Measurements from ENCODE around the gene MSLN. TPM values are rescaled to one million over a fixed set of nuclear protein-coding genes. Genes with fewer than 3 reads are reported as not detected.

Gene MSLN
- total RNA-seq, 1 experiment from 2014 or later = not detected

- no peak overlapping the region for H2AFZ ChIP-seq (ENCODE audit: low read length)
- no peaks in the 10 kb centered on the region for H3K9me2 ChIP-seq (replicated peaks; ENCODE audit: insufficient read depth, low read length)
- no peak overlapping the region for H3K9ac ChIP-seq (ENCODE audit: low read length)
Observed at GRCh38 chr16:782766-783403, 22.4 kb downstream of the MSLN start.

GRCh38 chr16:783404-784161 is 23.0 kb downstream of the MSLN start:
- H3K79me2 ChIP-seq (ENCODE audit: low read length) = peaks cover 13% of the 10 kb centered on the region
- H3K4me3 ChIP-seq (ENCODE audit: low read length) = no peak overlapping the region
- H3K27me3 ChIP-seq (ENCODE audit: low read length) = no peaks in the 10 kb centered on the region
- H3K36me3 ChIP-seq (ENCODE audit: insufficient read depth, low read length) = peaks cover 5% of the 10 kb centered on the region; the same call in 1 of the 2 replicates
- H3K27ac ChIP-seq (ENCODE audit: low read length) = no peak overlapping the region
- peaks cover 31% of the 10 kb centered on the region; the same call in 1 of the 2 replicates for H4K20me1 ChIP-seq (ENCODE audit: insufficient read depth, low read depth, low read length)
- H3K9me3 ChIP-seq (ENCODE audit: low read length) = no peaks in the 10 kb centered on the region
- DNase-seq = peak; percentile 59
- no peak overlapping the region for H2AFZ ChIP-seq (ENCODE audit: low read length)
- H3K4me1 ChIP-seq (ENCODE audit: low read length) = peaks cover 30% of the 10 kb centered on the region
- H3K4me2 ChIP-seq (ENCODE audit: low read depth, low read length, poor library complexity, severe bottlenecking) = peak overlapping the region; percentile 6
- no peaks in the 10 kb centered on the region for H3K9me2 ChIP-seq (replicated peaks; ENCODE audit: insufficient read depth, low read length)
- H3K9ac ChIP-seq (ENCODE audit: low read length) = no peak overlapping the region

More at GRCh38 chr16:782766-783403, 22.4 kb downstream of the MSLN start:
- H3K4me1 ChIP-seq (ENCODE audit: low read length) = peaks cover 30% of the 10 kb centered on the region
- H3K36me3 ChIP-seq (ENCODE audit: insufficient read depth, low read length) = peaks cover 5% of the 10 kb centered on the region; the same call in 1 of the 2 replicates
- no peak overlapping the region for H3K4me3 ChIP-seq (ENCODE audit: low read length)
- peak; percentile 69 for DNase-seq
- peaks cover 11% of the 10 kb centered on the region for H3K79me2 ChIP-seq (ENCODE audit: low read length)
- H3K9me3 ChIP-seq (ENCODE audit: low read length) = no peaks in the 10 kb centered on the region
- H3K27ac ChIP-seq (ENCODE audit: low read length) = no peak overlapping the region
- H3K27me3 ChIP-seq (ENCODE audit: low read length) = no peaks in the 10 kb centered on the region
- H3K4me2 ChIP-seq (ENCODE audit: low read depth, low read length, poor library complexity, severe bottlenecking) = peak overlapping the region; percentile 6
- peaks cover 30% of the 10 kb centered on the region; the same call in 1 of the 2 replicates for H4K20me1 ChIP-seq (ENCODE audit: insufficient read depth, low read depth, low read length)

- Histone ChIP-seq H2AFZ (ENCODE audit: low read length) (no peak overlapping the region), H3K36me3 (ENCODE audit: insufficient read depth, low read length) (peaks cover 5% of the 10 kb centered on the region; the same call in 1 of the 2 replicates), H3K79me2 (ENCODE audit: low read length) (peaks cover 21% of the 10 kb centered on the region), H4K20me1 (ENCODE audit: insufficient read depth, low read depth, low read length) (peaks cover 32% of the 10 kb centered on the region; the same call in 1 of the 2 replicates), H3K4me2 (ENCODE audit: low read depth, low read length, poor library complexity, severe bottlenecking) (no peak overlapping the region), H3K9ac (ENCODE audit: low read length) (no peak overlapping the region), H3K27ac (ENCODE audit: low read length) (no peak overlapping the region), H3K27me3 (ENCODE audit: low read length) (no peaks in the 10 kb centered on the region), H3K4me3 (ENCODE audit: low read length) (no peak overlapping the region), H3K4me1 (ENCODE audit: low read length) (peaks cover 34% of the 10 kb centered on the region), H3K9me2 (replicated peaks; ENCODE audit: insufficient read depth, low read length) (no peaks in the 10 kb centered on the region), H3K9me3 (ENCODE audit: low read length) (no peaks in the 10 kb centered on the region)
- DNase-seq = no peak
Observed at GRCh38 chr16:784431-784830, 23.9 kb downstream of the MSLN start.

GRCh38 chr16:785563-786535 is 25.3 kb downstream of the MSLN start:
- Histone ChIP-seq H4K20me1 (ENCODE audit: insufficient read depth, low read depth, low read length) (peaks cover 38% of the 10 kb centered on the region; the same call in 1 of the 2 replicates), H3K9me3 (ENCODE audit: low read length) (no peaks in the 10 kb centered on the region), H3K27me3 (ENCODE audit: low read length) (no peaks in the 10 kb centered on the region), H3K4me2 (ENCODE audit: low read depth, low read length, poor library complexity, severe bottlenecking) (no peak overlapping the region), H3K4me1 (ENCODE audit: low read length) (peaks cover 41% of the 10 kb centered on the region), H3K36me3 (ENCODE audit: insufficient read depth, low read length) (peaks cover 5% of the 10 kb centered on the region), H3K9ac (ENCODE audit: low read length) (no peak overlapping the region), H2AFZ (ENCODE audit: low read length) (no peak overlapping the region), H3K27ac (ENCODE audit: low read length) (no peak overlapping the region), H3K79me2 (ENCODE audit: low read length) (peaks cover 28% of the 10 kb centered on the region), H3K4me3 (ENCODE audit: low read length) (no peak overlapping the region), H3K9me2 (replicated peaks; ENCODE audit: insufficient read depth, low read length) (no peaks in the 10 kb centered on the region)
- peak; percentile 89 for DNase-seq

- Histone ChIP-seq H3K27ac (ENCODE audit: low read length) (peak overlapping the region; percentile 16; the same call in 1 of the 2 replicates), H3K9me3 (ENCODE audit: low read length) (no peaks in the 10 kb centered on the region), H2AFZ (ENCODE audit: low read length) (no peak overlapping the region), H3K79me2 (ENCODE audit: low read length) (peaks cover 28% of the 10 kb centered on the region), H3K4me3 (ENCODE audit: low read length) (peak overlapping the region; percentile 99), H3K9me2 (replicated peaks; ENCODE audit: insufficient read depth, low read length) (no peaks in the 10 kb centered on the region), H4K20me1 (ENCODE audit: insufficient read depth, low read depth, low read length) (peaks cover 42% of the 10 kb centered on the region; the same call in 1 of the 2 replicates), H3K27me3 (ENCODE audit: low read length) (no peaks in the 10 kb centered on the region), H3K4me1 (ENCODE audit: low read length) (peaks cover 41% of the 10 kb centered on the region), H3K9ac (ENCODE audit: low read length) (peak overlapping the region; percentile 100), H3K36me3 (ENCODE audit: insufficient read depth, low read length) (peaks cover 8% of the 10 kb centered on the region), H3K4me2 (ENCODE audit: low read depth, low read length, poor library complexity, severe bottlenecking) (peak overlapping the region; percentile 97)
- DNase-seq = no peak
Observed at GRCh38 chr16:787321-787966, 26.9 kb downstream of the MSLN start.

- peak within 1 kb of the TSS; percentile 99 for H3K4me3 ChIP-seq (ENCODE audit: low read length)
- H3K9me2 ChIP-seq (replicated peaks; ENCODE audit: insufficient read depth, low read length) = no peaks in the 10 kb centered on the region
- H3K4me2 ChIP-seq (ENCODE audit: low read depth, low read length, poor library complexity, severe bottlenecking) = peak within 1 kb of the TSS; percentile 97
- H2AFZ ChIP-seq (ENCODE audit: low read length) = no peak within 1 kb of the TSS
- H3K9ac ChIP-seq (ENCODE audit: low read length) = peak within 1 kb of the TSS; percentile 100
- peak; percentile 59 for DNase-seq
- H3K4me1 ChIP-seq (ENCODE audit: low read length) = peaks cover 36% of the 10 kb centered on the region
- H3K27me3 ChIP-seq (ENCODE audit: low read length) = no peaks in the 10 kb centered on the region
- peaks cover 28% of the 10 kb centered on the region for H3K79me2 ChIP-seq (ENCODE audit: low read length)
- H4K20me1 ChIP-seq (ENCODE audit: insufficient read depth, low read depth, low read length) = peaks cover 42% of the 10 kb centered on the region; the same call in 1 of the 2 replicates
- H3K36me3 ChIP-seq (ENCODE audit: insufficient read depth, low read length) = peaks cover 8% of the 10 kb centered on the region
- no peaks in the 10 kb centered on the region for H3K9me3 ChIP-seq (ENCODE audit: low read length)
- H3K27ac ChIP-seq (ENCODE audit: low read length) = peak within 1 kb of the TSS; percentile 45; the same call in 1 of the 2 replicates
Observed at GRCh38 chr16:787978-788398, 27.5 kb downstream of the MSLN start, which contains the start of gene RPUSD1. Gene RPUSD1, minus strand, starts transcription at chr16:788381. Its CDS starts 644 bp downstream, at chr16:787737.

- peak; percentile 97 for DNase-seq
- Histone ChIP-seq H3K4me3 (ENCODE audit: low read length) (peak within 1 kb of the TSS; percentile 99), H3K4me1 (ENCODE audit: low read length) (peaks cover 30% of the 10 kb centered on the region), H2AFZ (ENCODE audit: low read length) (no peak within 1 kb of the TSS), H3K27me3 (ENCODE audit: low read length) (no peaks in the 10 kb centered on the region), H3K36me3 (ENCODE audit: insufficient read depth, low read length) (peaks cover 8% of the 10 kb centered on the region), H3K79me2 (ENCODE audit: low read length) (peaks cover 28% of the 10 kb centered on the region), H4K20me1 (ENCODE audit: insufficient read depth, low read depth, low read length) (peaks cover 42% of the 10 kb centered on the region; the same call in 1 of the 2 replicates), H3K9me3 (ENCODE audit: low read length) (no peaks in the 10 kb centered on the region), H3K4me2 (ENCODE audit: low read depth, low read length, poor library complexity, severe bottlenecking) (peak within 1 kb of the TSS; percentile 97), H3K9me2 (replicated peaks; ENCODE audit: insufficient read depth, low read length) (no peaks in the 10 kb centered on the region), H3K9ac (ENCODE audit: low read length) (peak within 1 kb of the TSS; percentile 100), H3K27ac (ENCODE audit: low read length) (peak within 1 kb of the TSS; percentile 45; the same call in 1 of the 2 replicates)
Observed at GRCh38 chr16:788399-789126, 28.0 kb downstream of the MSLN start, which contains the start of gene CHTF18. Gene CHTF18, plus strand, starts transcription at chr16:788620. Its CDS starts 65 bp downstream, at chr16:788685.
